ENCODE results near the gene RAD23A. TPM values are rescaled to one million over a fixed set of nuclear protein-coding genes. Genes with fewer than 3 reads are reported as not detected.

RAD23A gene
- total RNA-seq, 6 donors from 2014 or later, result 69.1 to 115 (median 98.8) TPM

DNA sequence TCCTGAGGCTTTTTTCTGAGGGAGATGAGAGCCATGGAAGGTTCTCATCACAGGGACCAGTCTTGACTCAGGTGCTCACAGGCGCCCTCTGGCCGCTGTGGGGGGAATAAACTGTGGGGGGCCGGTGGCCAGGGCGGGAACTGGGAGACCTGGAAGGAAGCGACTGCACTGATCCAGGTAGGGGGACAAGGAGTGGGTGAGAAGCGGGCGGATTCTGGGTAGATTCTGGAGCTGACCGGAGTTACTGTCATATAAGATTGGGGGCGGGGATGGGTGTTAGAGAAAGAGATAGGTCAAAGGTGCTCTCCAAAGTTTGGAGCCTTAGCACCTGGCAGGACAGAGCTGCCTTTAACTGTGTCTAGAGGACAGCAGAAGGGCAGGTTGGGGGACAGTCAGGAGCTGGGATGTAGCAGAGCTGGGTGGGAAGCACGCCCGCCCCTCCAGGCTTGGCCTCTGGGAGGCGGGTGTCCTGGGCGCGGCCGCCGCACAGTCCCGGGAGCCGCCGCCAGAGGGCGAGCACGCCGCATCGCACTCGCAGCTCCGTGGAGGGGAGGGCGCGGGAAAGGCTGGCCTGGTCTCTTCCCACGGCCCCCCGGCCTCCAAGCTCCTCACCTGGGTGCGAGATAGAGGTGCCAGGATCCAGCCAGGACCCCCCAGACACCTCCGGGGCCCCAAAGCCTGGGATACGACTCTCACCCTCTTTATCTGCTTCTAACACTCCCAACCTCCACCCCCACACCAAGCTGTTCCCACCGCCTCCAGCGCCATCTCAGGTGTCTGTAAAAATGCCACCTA, 19.6 kb downstream of the RAD23A start:
- Histone ChIP-seq H3K9me3 (no peaks in the 10 kb centered on the region), H3K27me3 (no peaks in the 10 kb centered on the region), H3K27ac (peak overlapping the region; percentile 17 to 81 (median 64)), H3K4me3 (peak overlapping the region; percentile 36 to 59 (median 52)), H3K36me3 (no peaks in the 10 kb centered on the region), H3K4me1 (peaks cover 3 to 11% (median 8%) of the 10 kb centered on the region in 4 donors)
- ATAC-seq (ENCODE audit: low FRiP score in 2 of 2) (peak; percentile 96 to 99), DNase-seq (peak; percentile 80 to 98)
- 1 to 3% methylated on average over 15 to 33 of the region's 34 CpGs for WGBS, 2 donors
- TF ChIP-seq, protein P1, sequence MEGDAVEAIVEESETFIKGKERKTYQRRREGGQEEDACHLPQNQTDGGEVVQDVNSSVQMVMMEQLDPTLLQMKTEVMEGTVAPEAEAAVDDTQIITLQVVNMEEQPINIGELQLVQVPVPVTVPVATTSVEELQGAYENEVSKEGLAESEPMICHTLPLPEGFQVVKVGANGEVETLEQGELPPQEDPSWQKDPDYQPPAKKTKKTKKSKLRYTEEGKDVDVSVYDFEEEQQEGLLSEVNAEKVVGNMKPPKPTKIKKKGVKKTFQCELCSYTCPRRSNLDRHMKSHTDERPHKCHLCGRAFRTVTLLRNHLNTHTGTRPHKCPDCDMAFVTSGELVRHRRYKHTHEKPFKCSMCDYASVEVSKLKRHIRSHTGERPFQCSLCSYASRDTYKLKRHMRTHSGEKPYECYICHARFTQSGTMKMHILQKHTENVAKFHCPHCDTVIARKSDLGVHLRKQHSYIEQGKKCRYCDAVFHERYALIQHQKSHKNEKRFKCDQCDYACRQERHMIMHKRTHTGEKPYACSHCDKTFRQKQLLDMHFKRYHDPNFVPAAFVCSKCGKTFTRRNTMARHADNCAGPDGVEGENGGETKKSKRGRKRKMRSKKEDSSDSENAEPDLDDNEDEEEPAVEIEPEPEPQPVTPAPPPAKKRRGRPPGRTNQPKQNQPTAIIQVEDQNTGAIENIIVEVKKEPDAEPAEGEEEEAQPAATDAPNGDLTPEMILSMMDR (IDR thresholded peaks at IDR 0.05), result peak; percentile 95 to 99 (median 98)
- TF ChIP-seq POLR2AphosphoS5 (IDR thresholded peaks at IDR 0.05) (no peak), POLR2A (IDR thresholded peaks at IDR 0.05) (peak in 1 of 4 donors; percentile 29)

DNA sequence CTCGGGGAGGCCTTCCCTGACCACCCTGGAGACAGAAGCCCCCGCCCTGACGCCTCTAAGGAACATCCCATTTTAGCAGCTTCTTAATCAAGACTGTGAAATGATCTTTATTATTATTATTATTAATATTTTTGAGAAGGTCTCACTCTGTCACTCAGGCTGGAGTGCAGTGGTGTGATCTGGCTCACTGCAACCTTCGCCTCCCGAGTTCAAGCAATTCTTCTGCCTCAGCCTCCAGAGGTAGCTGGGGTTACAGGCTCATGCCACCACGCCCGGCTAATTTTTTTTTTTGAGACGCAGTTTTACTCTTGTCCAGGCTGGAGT, 20.1 kb downstream of the RAD23A start:
- TF ChIP-seq EP300 (IDR thresholded peaks at IDR 0.05), result no peak
- TF ChIP-seq POLR2A (IDR thresholded peaks at IDR 0.05), result no peak
- TF ChIP-seq, protein P1 (IDR thresholded peaks at IDR 0.05), result no peak
- TF ChIP-seq POLR2AphosphoS5 (IDR thresholded peaks at IDR 0.05), result no peak
- H3K36me3 ChIP-seq, result no peaks in the 10 kb centered on the region
- ATAC-seq (ENCODE audit: low FRiP score in 2 of 2) (no peak), DNase-seq (no peak)
- H3K27ac ChIP-seq, result peak overlapping the region; percentile 17 to 81 (median 64)
- no peaks in the 10 kb centered on the region for H3K27me3 ChIP-seq
- 47 to 49% methylated on average over 8 of the region's 8 CpGs for WGBS, 2 donors
- H3K4me3 ChIP-seq, result peak overlapping the region in 3 of 4 donors; percentile 45 to 59 (median 59)
- H3K9me3 ChIP-seq, result no peaks in the 10 kb centered on the region
- peaks cover 3 to 11% (median 8%) of the 10 kb centered on the region in 4 donors for H3K4me1 ChIP-seq

DNA sequence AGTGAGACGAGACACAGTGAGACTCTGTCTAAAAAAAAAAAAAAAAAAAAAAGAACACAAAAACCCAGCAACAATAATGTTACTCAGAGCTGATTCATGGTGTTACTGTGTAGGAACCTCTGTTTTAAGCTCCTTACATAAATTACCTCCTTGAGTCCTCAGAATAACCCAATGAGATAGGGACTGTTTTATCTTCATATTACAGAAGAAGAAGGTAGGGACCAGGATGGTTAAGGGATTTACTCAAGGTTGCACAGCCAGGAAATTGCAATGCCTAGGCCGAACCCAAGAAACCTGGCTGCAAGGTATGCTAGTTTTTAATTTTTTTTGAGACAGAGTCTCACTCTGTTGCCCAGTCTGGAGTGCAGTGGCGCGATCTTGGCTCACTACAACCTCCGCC, 22.2 kb downstream of the RAD23A start:
- H3K4me3 ChIP-seq, result no peak overlapping the region
- ATAC-seq (ENCODE audit: low FRiP score in 2 of 2), result no peak
- H3K27ac ChIP-seq, result no peak overlapping the region
- no peaks in the 10 kb centered on the region for H3K9me3 ChIP-seq
- no peak for TF ChIP-seq POLR2AphosphoS5 (IDR thresholded peaks at IDR 0.05)
- no peak for TF ChIP-seq EP300 (IDR thresholded peaks at IDR 0.05)
- TF ChIP-seq POLR2A (IDR thresholded peaks at IDR 0.05), result no peak
- TF ChIP-seq, protein P1 (IDR thresholded peaks at IDR 0.05), result no peak
- no peak for DNase-seq
- 89 to 94% methylated on average over 5 of the region's 5 CpGs for WGBS, 2 donors
- peaks cover 3 to 11% (median 8%) of the 10 kb centered on the region in 4 donors for H3K4me1 ChIP-seq
- no peaks in the 10 kb centered on the region for H3K27me3 ChIP-seq
- no peaks in the 10 kb centered on the region for H3K36me3 ChIP-seq

DNA sequence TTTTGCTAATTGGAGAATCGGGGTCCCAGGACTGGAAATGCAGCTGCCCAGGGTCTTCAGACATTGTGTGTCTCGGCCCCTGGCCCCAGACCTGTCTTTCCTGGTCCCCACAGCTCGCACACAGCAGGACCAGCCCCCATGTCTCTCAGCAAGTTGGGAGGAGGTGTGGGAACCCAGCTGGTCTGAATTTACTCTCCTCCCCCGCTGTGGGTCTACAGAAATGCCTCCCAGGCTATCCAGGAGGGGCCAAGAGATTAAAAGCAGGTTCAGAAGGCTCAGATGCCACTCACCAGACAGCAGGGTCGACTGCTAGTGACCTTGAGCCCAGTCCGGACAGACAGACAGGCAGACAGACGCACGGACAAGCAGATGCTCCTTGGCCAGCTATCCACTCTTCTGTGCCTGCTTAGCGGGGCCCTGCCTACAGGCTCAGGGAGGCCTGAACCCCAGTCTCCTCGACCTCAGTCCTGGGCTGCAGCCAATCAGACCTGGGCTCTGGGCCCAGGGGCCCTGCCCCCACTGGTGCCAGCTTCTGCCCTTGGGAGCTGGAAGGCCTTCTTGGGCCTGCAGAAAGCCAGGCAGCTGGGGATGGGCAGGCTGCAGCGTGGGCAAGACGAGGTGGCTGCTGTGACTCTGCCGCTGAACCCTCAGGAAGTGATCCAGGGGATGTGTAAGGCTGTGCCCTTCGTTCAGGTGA, 23.8 kb downstream of the RAD23A start, which contains the start of gene DAND5:
TSS of gene DAND5 (plus strand) at position 285 of the 697 bp plus-strand sequence. CDS start at position 370, 85 bp downstream.
- no peak for TF ChIP-seq POLR2A (IDR thresholded peaks at IDR 0.05)
- no peak for TF ChIP-seq EP300 (IDR thresholded peaks at IDR 0.05)
- TF ChIP-seq POLR2AphosphoS5 (IDR thresholded peaks at IDR 0.05), result no peak
- TF ChIP-seq, protein P1 (IDR thresholded peaks at IDR 0.05), result no peak
- Histone ChIP-seq H3K9me3 (no peaks in the 10 kb centered on the region), H3K27ac (no peak within 1 kb of the TSS), H3K4me3 (no peak within 1 kb of the TSS), H3K4me1 (peaks cover 3 to 11% (median 8%) of the 10 kb centered on the region in 4 donors), H3K27me3 (no peaks in the 10 kb centered on the region), H3K36me3 (no peaks in the 10 kb centered on the region)
- 56 to 64% methylated on average over 12 to 13 of the region's 14 CpGs for WGBS, 2 donors
- peak in 1 of 2 donors; percentile 20 for ATAC-seq (ENCODE audit: low FRiP score in 2 of 2)
- DNase-seq, result no peak
